HT-29 (cell line): Measurements from ENCODE around the gene SMIM14. TPM values are rescaled to one million over a fixed set of nuclear protein-coding genes. Genes with fewer than 3 reads are reported as not detected.
"Not testable (repeated sequence)": the region's sequence is repeated elsewhere in the genome, so short reads cannot be mapped to it uniquely, and the experiment has no call there.

Experiments used
- DNase-seq: peaks from one replicate; pipeline ENCODE4 v3.0.0-alpha.2; 2015; ENCODE audit warnings: low spot score
- small RNA-seq: library from RNA; depleted of rRNA; stranded (forward); fragments of <200 nt; gene quantifications from one replicate; pipeline ENCODE3, GENCODE V24; 2014
- total RNA-seq: library from RNA; depleted of rRNA; stranded (reverse); fragments of >200 nt; shearing (Covaris generic); gene quantifications from 2 replicates; pipeline ENCODE4 v1.2.3, GENCODE V29; 2014; rRNA removed

SMIM14 gene
- total RNA-seq, 1 experiment from 2014 or later = 5.4 TPM

DNA sequence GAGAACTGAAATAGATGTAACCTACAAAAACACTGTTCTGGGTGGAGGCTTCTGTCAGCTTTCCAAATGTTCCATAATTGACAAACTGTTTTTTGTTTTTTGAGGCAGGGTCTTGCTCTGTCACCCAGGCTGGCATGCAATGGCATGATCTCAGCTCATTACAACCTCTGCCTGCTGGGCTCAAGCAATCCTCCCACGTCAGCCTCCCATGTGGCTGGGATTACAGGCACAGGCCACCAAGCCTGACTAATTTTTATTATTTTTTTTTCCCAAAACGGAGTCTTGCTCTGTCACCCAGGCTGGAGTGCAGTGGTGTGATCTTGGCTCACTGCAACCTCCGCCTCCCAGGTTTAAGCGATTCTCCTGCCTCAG lies 136.0 kb downstream of the SMIM14 start:
- not testable (repeated sequence) for DNase-seq

DNA sequence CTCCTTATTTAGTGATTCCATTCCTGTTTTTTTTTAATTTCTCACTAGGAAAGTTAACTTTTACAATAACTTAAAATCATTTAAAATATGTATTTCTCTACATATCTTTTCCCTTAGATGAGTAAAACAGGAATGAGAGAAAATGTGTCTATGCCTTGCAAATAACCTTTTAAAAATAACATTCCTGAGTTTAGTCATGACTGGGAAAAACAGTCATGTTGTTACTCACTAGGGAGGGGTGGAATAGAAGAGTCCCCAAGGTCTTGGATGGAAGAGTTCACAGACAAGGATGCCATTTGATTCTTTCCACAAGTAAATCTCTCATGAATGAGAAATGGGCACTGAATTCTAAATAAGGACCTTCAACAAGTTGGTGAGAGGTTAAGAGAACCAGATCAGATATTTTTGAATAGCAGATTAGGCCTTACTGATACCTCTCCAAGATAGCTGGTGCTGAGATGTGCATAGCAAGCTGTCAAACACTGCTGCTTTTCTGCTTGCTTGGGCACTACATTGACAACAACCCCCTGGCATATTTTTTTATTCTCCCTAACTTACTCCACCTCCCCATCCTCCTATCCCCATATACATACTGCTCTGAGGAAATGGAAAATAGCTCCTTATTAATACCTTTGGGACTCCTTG lies 136.5 kb downstream of the SMIM14 start:
- no peak for DNase-seq

DNA sequence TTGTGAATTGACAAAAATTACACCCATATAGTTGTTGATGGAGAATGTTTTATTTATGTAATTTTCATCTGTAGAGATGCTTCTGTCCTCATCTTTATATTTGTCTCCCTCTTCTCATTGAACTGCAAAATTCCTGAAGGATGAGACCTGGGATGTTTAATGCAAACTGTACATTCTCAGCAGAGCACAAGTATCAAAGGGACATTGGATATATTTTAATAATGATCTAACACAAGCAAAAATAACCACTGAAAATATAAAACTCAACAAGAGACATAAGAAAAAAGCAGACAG lies 140.0 kb downstream of the SMIM14 start:
- DNase-seq = no peak

DNA sequence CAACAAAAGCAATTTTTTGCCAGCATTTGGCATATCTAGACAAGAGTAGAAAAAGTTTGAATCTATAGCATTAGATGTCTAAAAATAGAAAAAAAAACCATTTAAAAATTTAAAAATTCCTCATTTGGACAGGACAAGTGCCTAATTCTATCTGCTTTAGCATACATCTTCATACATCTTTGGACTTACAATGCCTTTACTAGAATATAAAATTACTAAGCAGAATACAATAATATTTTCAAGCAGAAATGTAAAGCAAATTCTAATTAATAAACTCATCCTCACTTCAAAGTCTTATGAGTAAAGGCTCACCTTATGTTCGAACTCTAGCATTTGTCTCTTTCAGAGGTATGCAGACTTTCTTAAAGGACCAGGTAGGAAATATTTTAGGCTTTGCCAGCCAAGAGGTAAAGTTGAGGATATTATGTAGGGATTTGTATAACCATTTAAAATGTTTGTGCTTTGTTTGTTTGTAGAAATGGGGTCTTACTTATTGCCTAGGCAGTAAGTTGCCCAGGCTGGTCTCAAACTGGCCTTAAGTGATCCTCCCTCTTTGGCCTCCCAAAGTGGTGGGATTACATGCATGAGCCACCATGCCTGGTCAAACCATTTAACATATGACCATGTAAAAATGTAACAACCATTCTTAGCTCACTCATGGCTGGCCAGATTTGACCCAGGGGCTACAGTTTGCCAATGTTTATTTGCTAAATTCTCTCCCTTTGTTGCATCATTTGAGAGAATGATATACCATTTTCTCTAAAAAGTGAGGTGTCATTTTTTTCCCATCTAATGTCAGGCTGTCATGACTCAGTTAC lies 140.5 kb downstream of the SMIM14 start:
- no peak for DNase-seq

Small RNA genes within 50 kb of the gene (small RNA-seq; reads per million reads assigned to genes)
- not detected for gene RNU7-11P

Other genes starting within 250 kb of the SMIM14 start
- gene KLB, start 231.9 kb downstream of the SMIM14 start, total RNA-seq = 0.23 and 0.26 TPM in 2 replicates
- 1,285 and 1,602 TPM in 2 replicates for gene RPL9, start 179.9 kb downstream of the SMIM14 start, total RNA-seq
- gene LIAS, start 179.8 kb downstream of the SMIM14 start, total RNA-seq = 4.9 and 5.5 TPM in 2 replicates
- 82.3 and 95.2 TPM in 2 replicates for gene UGDH, start 111.4 kb downstream of the SMIM14 start, total RNA-seq
- gene UBE2K, start 59.3 kb upstream of the SMIM14 start, total RNA-seq = 34.0 and 48.8 TPM in 2 replicates